GM23248 (cell line): ENCODE results near the gene FBXO42. TPM values are rescaled to one million over a fixed set of nuclear protein-coding genes. Genes with fewer than 3 reads are reported as not detected.

ENCODE experiments used
- DNase-seq: peaks from one replicate; pipeline ENCODE4 v3.0.0-alpha.2; 2015
- H2AFZ ChIP-seq: fragments of 200-600 bp; sonication (generic); 2 replicates; pipeline ENCODE4 v1.6.1; 2016; ENCODE audit warnings: antibody characterized with exemption
- H3F3A ChIP-seq: fragments of 200-600 bp; sonication (generic); 2 replicates; pipeline ENCODE4 v1.6.1; 2016; ENCODE audit warnings: mild to moderate bottlenecking, antibody characterized with exemption, mixed run types; ENCODE audit not compliant: insufficient read depth
- H3K27ac ChIP-seq: fragments of 200-600 bp; sonication (generic); 2 replicates; pipeline ENCODE4 v1.5.1; 2016; ENCODE audit warnings: mild to moderate bottlenecking
- H3K27me3 ChIP-seq: fragments of 200-600 bp; sonication (generic); replicated peaks from 2 replicates; pipeline ENCODE4 v1.6.1; 2016; ENCODE audit warnings: mild to moderate bottlenecking; ENCODE audit not compliant: insufficient read depth
- H3K36me3 ChIP-seq: fragments of 200-600 bp; sonication (generic); 2 replicates; pipeline ENCODE4 v1.6.1; 2016; ENCODE audit warnings: low read depth, mild to moderate bottlenecking
- H3K4me1 ChIP-seq: fragments of 200-600 bp; sonication (generic); 2 replicates; pipeline ENCODE4 v1.6.1; 2016; ENCODE audit warnings: mild to moderate bottlenecking; ENCODE audit not compliant: insufficient read depth
- H3K4me2 ChIP-seq: fragments of 200-600 bp; sonication (generic); one replicate; pipeline ENCODE4 v1.6.1; 2016; ENCODE audit warnings: mild to moderate bottlenecking; ENCODE audit not compliant: unreplicated experiment
- H3K4me3 ChIP-seq: fragments of 200-600 bp; sonication (generic); 2 replicates; pipeline ENCODE4 v1.5.1; 2016; ENCODE audit warnings: mild to moderate bottlenecking
- H3K79me2 ChIP-seq: fragments of 200-600 bp; sonication (generic); 2 replicates; pipeline ENCODE4 v1.6.1; 2016; ENCODE audit warnings: mild to moderate bottlenecking; ENCODE audit not compliant: insufficient read depth
- H3K9ac ChIP-seq: fragments of 200-600 bp; sonication (generic); 2 replicates; pipeline ENCODE4 v1.6.1; 2016; ENCODE audit warnings: mild to moderate bottlenecking
- H3K9me2 ChIP-seq: fragments of 200-600 bp; sonication (generic); 2 replicates; pipeline ENCODE4 v1.6.1; 2016; ENCODE audit warnings: mixed run types, mild to moderate bottlenecking, moderate library complexity; ENCODE audit not compliant: insufficient read depth
- H3K9me3 ChIP-seq: fragments of 200-600 bp; sonication (generic); one replicate; pipeline ENCODE4 v1.6.1; 2017; ENCODE audit warnings: low read depth
- H4K20me1 ChIP-seq: fragments of 200-600 bp; sonication (generic); 2 replicates; pipeline ENCODE4 v1.6.0; 2016; ENCODE audit not compliant: insufficient read depth
- EZH2 ChIP-seq: fragments of 200-600 bp; sonication (generic); IDR thresholded peaks from 2 replicates; pipeline ENCODE4 v1.6.1; 2018; ENCODE audit warnings: antibody characterized with exemption, mild to moderate bottlenecking; ENCODE audit not compliant: insufficient read depth, poor library complexity, severe bottlenecking
- EZH2phosphoT487 ChIP-seq: fragments of 200-600 bp; sonication (generic); IDR thresholded peaks from 2 replicates; pipeline ENCODE4 v1.6.1; 2018; ENCODE audit warnings: antibody characterized with exemption, moderate library complexity, mild to moderate bottlenecking, low read depth; ENCODE audit not compliant: insufficient read depth
- WGBS, 2 experiments: methylation state at CpG; one replicate each; pipeline ENCODE4 v1.1.6; 2015 to 2017; ENCODE audit warnings: low lambda C conversion rate in 2 of 2, low coverage in 1 of 2; ENCODE audit errors: missing lambda C conversion rate in 2 of 2; 5-methylcytosine and 5-hydroxymethylcytosine counted together
- in situ Hi-C: fragments of 300-500 bp; cut with MboI; formaldehyde crosslinking; loops from 2 replicates; pipeline ENCODE4 v1.15.0; 2020
- polyA plus RNA-seq: library from polyadenylated mRNA; unstranded; fragments of >200 nt; fragmentation: Nextera tagmentation; extraction: Ambion mirVana; gene quantifications from 2 replicates; pipeline ENCODE4 v1.2.1, GENCODE V29; 2016
- total RNA-seq: library from RNA; depleted of rRNA; stranded (reverse); fragments of >200 nt; shearing (Covaris generic); gene quantifications from 2 replicates; pipeline ENCODE4 v1.2.3, GENCODE V29; 2014

FBXO42 gene
- total and polyA plus RNA-seq, 2 experiments from 2014 or later = 17.1 to 20.2 TPM

DNA sequence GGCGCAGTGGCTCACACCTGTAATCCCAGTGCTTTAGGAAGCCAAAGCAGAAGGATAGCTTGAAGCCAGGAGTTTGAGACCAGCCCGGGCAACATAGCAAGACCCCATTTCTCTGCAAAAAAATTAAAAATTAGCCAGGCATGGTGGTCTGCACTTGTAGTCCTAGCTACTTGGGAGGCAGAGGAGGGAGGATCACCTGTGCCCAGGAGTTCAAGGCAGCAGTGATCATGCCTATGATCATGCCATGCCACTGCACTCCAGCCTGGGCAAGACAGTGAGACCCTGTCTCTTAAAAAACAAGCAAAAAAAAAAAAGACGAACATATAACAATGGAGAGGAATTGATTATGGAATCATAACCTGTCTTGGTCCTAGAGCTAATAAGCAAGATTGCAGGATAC, 45.1 kb downstream of the FBXO42 start:
- no peaks in the 10 kb centered on the region for H3K9me3 ChIP-seq
- H3K36me3 ChIP-seq = peaks cover 50% of the 10 kb centered on the region
- no peak for DNase-seq
- no peaks in the 10 kb centered on the region for H3K4me1 ChIP-seq
- H3F3A ChIP-seq = no peaks in the 10 kb centered on the region
- H3K9ac ChIP-seq = no peak overlapping the region
- no peaks in the 10 kb centered on the region for H3K27me3 ChIP-seq
- H3K4me3 ChIP-seq = no peak overlapping the region
- peaks cover 31% of the 10 kb centered on the region for H3K79me2 ChIP-seq
- in situ Hi-C loops = no loop called here
- no peak overlapping the region for H3K27ac ChIP-seq
- no peak for TF ChIP-seq EZH2
- TF ChIP-seq EZH2phosphoT487 = no peak
- H4K20me1 ChIP-seq = no peaks in the 10 kb centered on the region
- H3K9me2 ChIP-seq = no peaks in the 10 kb centered on the region
- H3K4me2 ChIP-seq = no peak overlapping the region
- no peak overlapping the region for H2AFZ ChIP-seq
- 97 to 100% methylated on average over 3 of the region's 3 CpGs for WGBS, 2 experiments

DNA sequence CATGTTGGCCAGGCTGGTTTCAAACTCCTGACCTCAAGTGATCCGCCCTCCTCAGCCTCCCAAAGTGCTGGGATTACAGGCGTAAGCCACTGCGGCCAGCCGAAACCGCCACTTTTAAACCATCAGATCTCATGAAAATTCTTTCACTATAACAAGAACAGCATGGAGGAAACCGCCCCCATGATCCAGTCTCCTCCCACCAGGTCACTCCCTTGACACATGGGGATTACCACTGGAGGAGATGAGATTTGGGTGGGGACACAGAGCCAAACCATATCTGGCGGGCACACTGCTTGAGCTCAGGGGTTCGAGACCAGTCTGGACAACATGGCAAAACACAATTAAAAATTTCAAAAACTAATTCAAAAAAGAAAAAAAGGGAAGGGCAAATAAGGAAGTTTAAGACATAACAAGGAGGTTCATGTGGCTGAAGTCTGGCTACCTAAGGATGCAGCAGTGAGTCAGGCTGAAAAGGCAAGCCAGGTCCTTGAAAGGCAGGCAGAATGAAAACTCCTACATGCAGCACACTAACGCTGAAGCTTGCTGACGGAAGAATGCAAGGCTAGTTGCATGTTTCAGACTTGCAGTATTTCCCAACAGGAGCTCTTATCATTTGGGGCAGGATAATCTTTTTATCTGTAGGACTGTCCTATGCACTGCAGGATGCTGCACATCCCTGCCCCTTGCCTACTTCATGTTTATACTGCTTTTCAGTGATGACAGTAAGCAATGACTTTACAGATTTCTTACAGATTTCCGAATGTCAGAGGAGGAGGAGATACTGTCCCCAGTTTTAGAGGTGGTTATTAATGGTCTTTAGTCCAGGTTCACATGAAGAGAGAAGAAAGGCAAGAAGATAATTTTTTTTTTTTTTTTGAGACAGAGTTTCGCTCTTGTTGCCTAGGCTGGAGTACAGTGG, 49.3 kb downstream of the FBXO42 start:
- TF ChIP-seq EZH2phosphoT487 (no peak), EZH2 (no peak)
- Histone ChIP-seq H3K4me2 (no peak overlapping the region), H3K9ac (no peak overlapping the region), H3K79me2 (peaks cover 31% of the 10 kb centered on the region), H3F3A (no peaks in the 10 kb centered on the region; the same call in 1 of the 2 replicates), H3K27me3 (no peaks in the 10 kb centered on the region), H3K9me3 (no peaks in the 10 kb centered on the region), H2AFZ (no peak overlapping the region), H3K4me3 (no peak overlapping the region), H3K4me1 (no peaks in the 10 kb centered on the region), H3K9me2 (no peaks in the 10 kb centered on the region), H3K36me3 (peaks cover 45% of the 10 kb centered on the region), H3K27ac (no peak overlapping the region), H4K20me1 (no peaks in the 10 kb centered on the region)
- no peak for DNase-seq
- WGBS, 2 experiments = 92 to 93% methylated on average over 12 of the region's 12 CpGs
- in situ Hi-C loops = no loop called here

DNA sequence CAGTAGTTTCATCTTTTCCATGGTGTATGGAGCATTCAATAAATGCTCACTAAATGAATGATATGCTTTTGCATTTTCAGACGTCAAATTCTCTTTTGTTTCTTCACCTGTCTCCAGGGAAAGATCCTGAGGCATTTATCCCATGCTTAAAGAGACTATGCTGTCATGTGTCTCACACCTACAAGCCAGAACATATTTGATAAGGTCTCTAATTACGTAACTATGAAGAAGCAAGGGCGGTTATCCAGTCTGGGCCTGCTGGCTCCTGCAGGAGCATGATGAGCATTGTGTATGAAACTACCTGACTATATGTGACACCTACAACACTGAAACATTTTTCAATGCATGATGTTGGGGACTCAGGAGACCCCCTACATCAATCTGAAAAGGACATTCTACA, 51.8 kb downstream of the FBXO42 start:
- in situ Hi-C loops = no loop called here
- Histone ChIP-seq H3K27me3 (no peaks in the 10 kb centered on the region), H2AFZ (no peak overlapping the region), H3K9me2 (no peaks in the 10 kb centered on the region), H3F3A (no peaks in the 10 kb centered on the region; the same call in 1 of the 2 replicates), H3K4me3 (no peak overlapping the region), H3K4me1 (no peaks in the 10 kb centered on the region), H3K79me2 (peaks cover 31% of the 10 kb centered on the region; the same call in 1 of the 2 replicates), H3K9me3 (no peaks in the 10 kb centered on the region), H4K20me1 (no peaks in the 10 kb centered on the region), H3K9ac (no peak overlapping the region), H3K27ac (no peak overlapping the region), H3K4me2 (no peak overlapping the region), H3K36me3 (peaks cover 35% of the 10 kb centered on the region)
- 96% methylated on average over 3 of the region's 3 CpGs for WGBS, 2 experiments
- DNase-seq = no peak
- TF ChIP-seq EZH2phosphoT487 (no peak), EZH2 (no peak)

DNA sequence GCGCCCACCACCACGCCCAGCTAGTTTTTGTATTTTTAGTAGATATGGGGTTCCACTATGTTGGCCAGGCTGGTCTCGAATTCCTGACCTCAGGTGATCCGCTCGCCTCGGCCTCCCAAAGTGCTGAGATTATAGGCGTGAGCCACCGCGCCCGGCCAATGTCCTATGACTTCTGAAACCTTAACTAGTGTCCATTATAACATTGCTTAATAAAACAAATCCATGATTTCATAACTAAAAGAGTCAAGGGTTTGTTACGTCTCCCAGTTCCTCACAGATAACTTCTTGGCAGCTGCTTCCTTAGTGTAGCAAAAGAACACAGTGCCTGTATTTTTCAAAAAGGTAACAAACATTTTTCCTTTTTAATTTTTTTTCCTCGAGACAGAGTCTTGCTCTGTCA, 53.6 kb downstream of the FBXO42 start:
- H3K9me2 ChIP-seq = no peaks in the 10 kb centered on the region
- in situ Hi-C loops = no loop called here

More for the DNA sequence above, 53.6 kb downstream of the FBXO42 start:
- no peaks in the 10 kb centered on the region for H3K27me3 ChIP-seq
- H3K4me1 ChIP-seq = no peaks in the 10 kb centered on the region
- peaks cover 34% of the 10 kb centered on the region; the same call in 1 of the 2 replicates for H3K79me2 ChIP-seq
- peaks cover 4% of the 10 kb centered on the region; the same call in 1 of the 2 replicates for H3F3A ChIP-seq
- no peak overlapping the region for H3K27ac ChIP-seq
- no peak for DNase-seq
- H3K9me3 ChIP-seq = no peaks in the 10 kb centered on the region
- H3K4me3 ChIP-seq = no peak overlapping the region
- peaks cover 33% of the 10 kb centered on the region; the same call in 1 of the 2 replicates for H3K36me3 ChIP-seq
- H4K20me1 ChIP-seq = no peaks in the 10 kb centered on the region
- H3K9ac ChIP-seq = no peak overlapping the region
- H3K4me2 ChIP-seq = no peak overlapping the region
- no peak overlapping the region for H2AFZ ChIP-seq
- TF ChIP-seq EZH2phosphoT487 = no peak
- no peak for TF ChIP-seq EZH2
- WGBS, 2 experiments = 96 to 98% methylated on average over 12 of the region's 12 CpGs
